ENCODE results near the gene GPC6. TPM values are rescaled to one million over a fixed set of nuclear protein-coding genes. Genes with fewer than 3 reads are reported as not detected.

GPC6 gene
- total RNA-seq, 1 donor from 2014 or later = not detected

DNA sequence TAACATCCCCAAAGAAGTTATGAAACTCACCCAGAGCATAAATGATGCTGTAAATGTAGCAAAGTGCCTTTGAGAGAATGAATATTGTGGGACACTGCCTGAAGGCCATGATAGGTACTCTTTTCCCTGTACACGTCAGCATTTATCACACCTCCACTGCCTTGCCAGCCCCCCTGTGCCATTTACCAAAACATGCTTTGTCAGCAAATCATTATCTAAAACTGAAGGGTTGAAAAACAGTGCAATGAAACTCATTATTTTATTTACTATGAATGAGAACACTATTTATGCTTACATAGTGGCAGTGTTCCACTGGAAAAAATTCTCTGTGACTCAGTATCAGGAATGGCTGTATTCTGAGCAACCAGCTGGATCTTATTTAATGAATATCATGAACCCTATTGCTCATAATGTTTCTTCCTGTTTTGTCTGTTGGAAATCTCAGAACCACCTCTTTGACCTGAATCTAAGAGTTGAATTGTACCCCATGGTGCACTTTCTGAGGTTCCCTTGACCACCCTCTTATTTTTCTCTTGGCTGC is 688.7 kb downstream of the GPC6 start:
- no peaks in the 10 kb centered on the region for H3K9me3 Mint-ChIP-seq
- H3K4me1 Mint-ChIP-seq (ENCODE audit: low read depth) = no peaks in the 10 kb centered on the region
- no peaks in the 10 kb centered on the region for H3K36me3 Mint-ChIP-seq (ENCODE audit: low read depth)
- H3K27me3 Mint-ChIP-seq (ENCODE audit: insufficient read depth) = no peaks in the 10 kb centered on the region
- H3K27ac Mint-ChIP-seq = no peak overlapping the region
- DNase-seq (ENCODE audit: low spot score) = no peak
- H3K4me3 Mint-ChIP-seq = no peak overlapping the region
- intact Hi-C loops (cut with micrococcal nuclease) = no loop called here

DNA sequence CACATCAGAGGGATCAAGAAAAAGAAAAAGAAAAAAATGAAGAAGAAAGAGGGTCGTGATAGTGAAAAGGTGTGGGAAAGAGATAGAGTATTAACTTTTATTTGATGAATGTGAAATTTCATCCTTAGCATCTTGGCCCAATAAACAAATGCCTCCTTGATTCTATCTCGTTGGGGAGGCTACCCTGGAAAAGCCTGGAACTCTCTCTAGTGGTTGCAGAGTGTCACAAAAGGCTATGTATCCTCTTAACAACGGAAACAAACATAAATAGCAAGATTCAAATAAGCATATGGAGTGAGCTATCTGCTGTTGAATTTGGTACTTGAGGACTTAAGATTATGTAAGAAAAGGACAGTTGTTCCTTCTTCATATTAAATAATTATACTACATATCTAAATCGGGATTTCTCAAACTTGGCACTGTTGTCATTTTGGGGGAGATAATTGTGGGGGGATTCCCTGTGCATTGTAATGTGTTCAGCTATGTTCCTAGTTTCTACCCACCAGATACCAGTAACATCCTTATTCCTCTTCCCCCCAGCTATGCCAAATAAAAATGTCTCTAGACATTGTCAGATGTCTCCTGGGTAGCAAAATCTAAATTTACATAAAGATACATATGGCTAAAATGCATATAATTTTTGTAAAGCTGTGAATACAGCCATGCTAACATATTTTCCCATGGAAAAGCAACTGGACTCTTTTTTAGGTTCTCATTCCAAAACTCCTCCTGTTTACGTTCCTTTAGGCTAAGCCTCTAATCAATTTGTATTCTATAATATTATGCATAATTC is 695.7 kb downstream of the GPC6 start:
- no peak overlapping the region for H3K4me3 Mint-ChIP-seq
- H3K4me1 Mint-ChIP-seq (ENCODE audit: low read depth) = no peaks in the 10 kb centered on the region
- intact Hi-C loops (cut with micrococcal nuclease) = no loop called here
- H3K27ac Mint-ChIP-seq = no peak overlapping the region
- no peaks in the 10 kb centered on the region for H3K36me3 Mint-ChIP-seq (ENCODE audit: low read depth)
- no peak for DNase-seq (ENCODE audit: low spot score)
- no peaks in the 10 kb centered on the region for H3K9me3 Mint-ChIP-seq
- H3K27me3 Mint-ChIP-seq (ENCODE audit: insufficient read depth) = no peaks in the 10 kb centered on the region

DNA sequence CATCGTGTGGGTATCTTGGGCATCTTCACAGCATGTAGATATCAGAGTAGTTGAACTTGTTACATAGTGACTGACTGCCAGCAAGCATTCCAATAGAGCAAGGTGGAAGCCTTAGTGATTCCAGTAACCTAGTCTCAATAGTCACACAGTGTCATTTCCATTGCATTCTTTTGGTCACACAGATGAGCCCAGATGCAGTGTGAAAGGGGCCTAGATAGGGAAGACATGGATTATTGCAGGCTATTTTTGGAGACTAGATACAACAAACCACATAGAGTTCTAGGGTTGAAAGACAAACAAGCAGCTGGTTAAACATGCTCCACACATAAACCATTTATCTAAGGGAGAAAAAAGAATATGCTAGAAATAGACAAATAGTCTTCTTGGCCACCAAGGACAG is 699.4 kb downstream of the GPC6 start:
- intact Hi-C loops (cut with micrococcal nuclease) = no loop called here

DNA sequence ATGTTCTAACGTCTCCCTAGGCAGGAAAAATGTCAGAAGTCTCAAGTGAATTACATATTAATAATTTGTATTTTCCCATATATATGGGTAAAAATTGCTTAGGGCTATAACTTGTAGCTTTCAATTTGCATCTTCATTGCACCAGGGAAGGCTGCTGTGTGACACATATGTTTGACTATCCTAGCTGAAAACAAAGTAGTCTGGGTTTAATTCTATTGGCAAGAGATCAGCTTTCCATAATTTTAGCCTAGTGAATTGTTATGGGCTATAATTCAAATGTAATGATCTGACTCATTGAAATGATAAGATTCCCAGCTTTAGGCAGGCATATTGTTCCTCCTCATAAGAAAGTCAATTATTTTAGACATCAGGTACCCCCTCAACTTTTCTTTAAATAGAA is 699.8 kb downstream of the GPC6 start:
- intact Hi-C loops (cut with micrococcal nuclease) = no loop called here
- H3K4me1 Mint-ChIP-seq (ENCODE audit: low read depth) = no peaks in the 10 kb centered on the region
- no peak for DNase-seq (ENCODE audit: low spot score)

More for the DNA sequence above, 699.4 kb downstream of the GPC6 start:
- no peak for DNase-seq (ENCODE audit: low spot score)
- Mint-ChIP-seq H3K9me3 (no peaks in the 10 kb centered on the region), H3K4me1 (ENCODE audit: low read depth) (no peaks in the 10 kb centered on the region), H3K27me3 (ENCODE audit: insufficient read depth) (no peaks in the 10 kb centered on the region), H3K4me3 (no peak overlapping the region), H3K36me3 (ENCODE audit: low read depth) (no peaks in the 10 kb centered on the region), H3K27ac (no peak overlapping the region)

DNA sequence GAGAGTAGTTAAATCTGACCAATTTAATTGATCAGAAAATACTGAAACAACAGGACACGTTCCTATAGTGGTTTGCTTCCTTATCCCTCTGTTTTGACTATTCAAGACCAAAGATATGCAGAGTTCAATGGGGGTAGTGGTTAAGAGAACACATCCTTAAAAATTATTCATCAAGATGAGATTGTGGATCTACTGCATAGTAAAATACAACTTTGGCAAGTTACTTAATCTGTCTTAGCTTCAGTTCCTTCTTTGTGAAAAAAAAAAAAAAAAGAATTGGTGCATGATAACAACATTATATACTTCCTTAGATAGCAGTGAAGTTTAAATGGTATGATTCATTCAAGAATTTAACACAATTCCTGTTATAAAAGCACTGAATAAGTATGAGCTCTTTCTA is 700.8 kb downstream of the GPC6 start:
- no peak for DNase-seq (ENCODE audit: low spot score)
- intact Hi-C loops (cut with micrococcal nuclease) = no loop called here
- Mint-ChIP-seq H3K27me3 (ENCODE audit: insufficient read depth) (no peaks in the 10 kb centered on the region), H3K27ac (no peak overlapping the region), H3K4me1 (ENCODE audit: low read depth) (no peaks in the 10 kb centered on the region), H3K36me3 (ENCODE audit: low read depth) (no peaks in the 10 kb centered on the region), H3K4me3 (no peak overlapping the region), H3K9me3 (no peaks in the 10 kb centered on the region)

More for the DNA sequence above, 699.8 kb downstream of the GPC6 start:
- Mint-ChIP-seq H3K4me3 (no peak overlapping the region), H3K27me3 (ENCODE audit: insufficient read depth) (no peaks in the 10 kb centered on the region), H3K27ac (no peak overlapping the region), H3K36me3 (ENCODE audit: low read depth) (no peaks in the 10 kb centered on the region), H3K9me3 (no peaks in the 10 kb centered on the region)

DNA sequence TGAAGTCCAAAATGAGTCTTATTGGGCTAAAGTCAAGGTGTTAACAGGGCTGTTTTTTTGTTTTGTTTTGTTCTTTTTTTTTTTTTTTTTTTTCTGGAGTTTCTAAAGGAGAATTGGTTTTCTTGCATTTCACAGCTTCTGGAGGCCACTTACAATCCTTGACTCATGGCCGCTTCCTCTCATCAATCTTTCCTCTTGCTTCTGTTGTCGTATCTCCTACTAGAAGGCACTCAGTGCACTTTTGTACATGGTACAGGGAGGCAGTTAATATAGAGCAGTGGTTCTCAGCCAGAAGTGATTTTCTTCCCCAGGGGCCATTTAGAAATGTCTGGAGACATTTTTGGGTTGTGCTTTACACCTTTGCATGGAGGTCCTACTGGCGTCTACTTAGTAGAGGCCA is 706.3 kb downstream of the GPC6 start:
- intact Hi-C loops (cut with micrococcal nuclease) = no loop called here
- no peaks in the 10 kb centered on the region for H3K9me3 Mint-ChIP-seq
- DNase-seq (ENCODE audit: low spot score) = no peak
- H3K4me3 Mint-ChIP-seq = no peak overlapping the region
- no peak overlapping the region for H3K27ac Mint-ChIP-seq
- no peaks in the 10 kb centered on the region for H3K36me3 Mint-ChIP-seq (ENCODE audit: low read depth)
- H3K4me1 Mint-ChIP-seq (ENCODE audit: low read depth) = no peaks in the 10 kb centered on the region
- no peaks in the 10 kb centered on the region for H3K27me3 Mint-ChIP-seq (ENCODE audit: insufficient read depth)

DNA sequence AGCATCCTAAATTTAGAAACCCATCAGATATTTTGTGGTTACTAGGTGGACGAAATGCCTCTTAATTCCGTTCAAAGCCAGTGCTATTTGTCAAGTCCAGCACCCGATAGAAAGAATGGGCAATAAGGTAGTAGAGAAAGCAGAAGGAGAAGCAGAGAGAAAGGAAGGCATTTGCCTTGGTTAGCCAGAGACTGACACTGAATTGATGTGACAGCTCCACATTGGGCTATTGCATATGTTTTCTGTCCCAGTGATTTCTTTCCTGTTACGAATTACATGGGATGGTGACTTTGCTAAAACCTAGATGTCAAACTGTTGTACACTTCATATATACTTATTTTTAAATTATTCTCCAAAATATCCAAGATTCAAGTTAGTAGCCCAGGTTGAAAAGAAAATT is 710.3 kb downstream of the GPC6 start:
- no peaks in the 10 kb centered on the region for H3K4me1 Mint-ChIP-seq (ENCODE audit: low read depth)
- H3K36me3 Mint-ChIP-seq (ENCODE audit: low read depth) = no peaks in the 10 kb centered on the region
- no peak for DNase-seq (ENCODE audit: low spot score)
- intact Hi-C loops (cut with micrococcal nuclease) = no loop called here
- H3K9me3 Mint-ChIP-seq = no peaks in the 10 kb centered on the region
- no peak overlapping the region for H3K4me3 Mint-ChIP-seq
- no peaks in the 10 kb centered on the region for H3K27me3 Mint-ChIP-seq (ENCODE audit: insufficient read depth)
- H3K27ac Mint-ChIP-seq = no peak overlapping the region

DNA sequence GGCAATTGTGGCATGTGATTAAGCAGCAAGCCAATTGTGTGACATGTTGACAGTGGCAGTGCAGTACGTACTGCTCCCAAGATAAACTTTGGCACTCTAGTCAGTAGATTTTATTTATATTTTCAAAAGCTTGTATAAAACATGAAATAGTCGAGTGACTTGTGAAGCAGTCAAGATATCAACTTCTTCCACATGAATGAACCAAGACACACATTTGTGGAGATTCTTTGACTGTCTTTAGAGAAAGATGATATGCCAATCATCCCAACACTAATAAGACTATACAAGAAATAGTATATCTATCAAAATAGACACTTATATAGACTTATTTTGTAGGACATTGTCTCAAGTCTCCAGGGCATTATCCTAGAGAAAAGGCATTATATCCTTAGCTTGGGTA is 714.8 kb downstream of the GPC6 start:
- Mint-ChIP-seq H3K27me3 (ENCODE audit: insufficient read depth) (peaks cover 1% of the 10 kb centered on the region), H3K4me3 (no peak overlapping the region), H3K9me3 (no peaks in the 10 kb centered on the region), H3K4me1 (ENCODE audit: low read depth) (no peaks in the 10 kb centered on the region), H3K27ac (no peak overlapping the region), H3K36me3 (ENCODE audit: low read depth) (no peaks in the 10 kb centered on the region)
- intact Hi-C loops (cut with micrococcal nuclease) = no loop called here
- no peak for DNase-seq (ENCODE audit: low spot score)

DNA sequence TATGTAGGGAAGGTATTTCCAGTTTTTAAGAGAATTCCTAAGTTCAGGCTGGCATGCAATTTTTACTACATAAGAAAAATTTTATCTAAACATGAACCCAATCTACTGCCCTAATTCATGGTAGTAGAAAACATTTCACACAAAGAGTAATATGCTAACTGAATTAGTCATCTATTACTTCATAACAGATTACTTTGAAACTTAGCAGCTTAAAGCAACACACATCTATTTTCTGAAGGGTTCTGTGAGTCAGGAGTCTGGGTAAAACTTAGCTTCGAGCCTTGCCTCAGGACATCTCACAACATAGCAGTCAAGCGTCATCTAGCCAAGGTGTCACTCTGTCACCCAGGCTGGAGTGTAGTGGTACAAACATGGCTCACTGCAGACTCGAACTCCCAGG is 715.4 kb downstream of the GPC6 start:
- intact Hi-C loops (cut with micrococcal nuclease) = no loop called here
- Mint-ChIP-seq H3K4me3 (no peak overlapping the region), H3K27me3 (ENCODE audit: insufficient read depth) (peaks cover 1% of the 10 kb centered on the region), H3K4me1 (ENCODE audit: low read depth) (no peaks in the 10 kb centered on the region), H3K9me3 (no peaks in the 10 kb centered on the region), H3K27ac (no peak overlapping the region), H3K36me3 (ENCODE audit: low read depth) (no peaks in the 10 kb centered on the region)
- no peak for DNase-seq (ENCODE audit: low spot score)

DNA sequence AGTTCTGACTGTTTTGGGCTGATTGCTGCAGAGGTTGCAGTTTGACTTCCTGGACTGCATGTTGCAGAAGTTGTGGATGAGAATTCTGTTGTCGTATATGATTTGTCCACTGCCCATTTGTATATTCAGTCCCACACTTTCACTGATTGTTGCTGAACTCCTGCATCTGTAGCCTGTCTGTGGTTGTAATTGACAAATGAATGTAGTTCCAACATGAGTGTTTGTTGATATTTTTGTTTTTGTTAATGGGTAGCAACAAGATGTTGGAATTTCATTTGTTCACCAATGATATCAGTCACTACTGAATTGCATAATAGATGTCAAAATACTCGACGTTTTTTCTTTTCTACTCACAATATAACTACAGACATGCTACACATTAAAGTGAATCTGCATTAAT is 719.0 kb downstream of the GPC6 start:
- Mint-ChIP-seq H3K4me1 (ENCODE audit: low read depth) (no peaks in the 10 kb centered on the region), H3K27ac (no peak overlapping the region), H3K36me3 (ENCODE audit: low read depth) (no peaks in the 10 kb centered on the region), H3K27me3 (ENCODE audit: insufficient read depth) (peaks cover 1% of the 10 kb centered on the region), H3K9me3 (no peaks in the 10 kb centered on the region), H3K4me3 (no peak overlapping the region)
- DNase-seq (ENCODE audit: low spot score) = no peak
- intact Hi-C loops (cut with micrococcal nuclease) = no loop called here

DNA sequence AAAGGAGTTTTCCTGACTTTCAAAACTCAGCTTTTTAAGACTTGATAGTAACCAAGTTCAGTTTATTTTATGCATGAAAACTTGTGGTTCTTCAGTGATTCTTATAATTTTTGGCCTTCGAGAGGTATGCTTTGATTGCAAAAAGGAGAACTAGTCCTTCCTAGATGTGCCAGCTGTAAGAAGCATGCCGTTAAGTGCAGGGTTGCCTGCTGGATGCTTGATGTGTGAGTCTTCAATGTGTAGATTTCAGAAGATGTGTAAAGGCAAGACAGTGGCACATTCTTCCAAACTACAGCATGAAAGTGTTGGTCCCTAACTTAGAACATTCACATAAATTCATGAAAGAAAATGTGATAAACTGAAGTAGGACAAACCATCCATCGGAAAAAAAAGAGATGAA is 720.4 kb downstream of the GPC6 start:
- intact Hi-C loops (cut with micrococcal nuclease) = no loop called here
- Mint-ChIP-seq H3K4me1 (ENCODE audit: low read depth) (no peaks in the 10 kb centered on the region), H3K27ac (no peak overlapping the region), H3K9me3 (no peaks in the 10 kb centered on the region), H3K36me3 (ENCODE audit: low read depth) (no peaks in the 10 kb centered on the region), H3K4me3 (no peak overlapping the region), H3K27me3 (ENCODE audit: insufficient read depth) (peaks cover 1% of the 10 kb centered on the region)
- DNase-seq (ENCODE audit: low spot score) = no peak

DNA sequence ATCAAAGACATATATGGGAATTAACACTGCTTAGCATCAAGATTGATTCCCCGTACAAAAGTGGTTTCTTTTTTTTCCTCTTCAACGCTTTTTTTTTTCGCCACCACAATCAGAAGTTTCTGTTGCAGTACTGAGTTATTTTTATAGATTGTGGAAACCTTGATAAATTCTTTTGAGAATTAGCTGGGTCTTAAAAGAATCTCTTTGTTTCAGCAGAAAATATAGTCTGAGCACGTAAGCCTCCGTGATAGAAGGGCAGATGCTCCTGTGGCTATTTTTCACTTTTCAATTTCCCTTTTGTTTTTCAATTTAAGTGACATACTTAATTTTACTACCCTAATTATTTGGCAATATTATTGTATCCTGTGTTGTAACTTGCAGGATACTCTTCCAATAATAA is 721.0 kb downstream of the GPC6 start:
- no peaks in the 10 kb centered on the region for H3K4me1 Mint-ChIP-seq (ENCODE audit: low read depth)
- peaks cover 1% of the 10 kb centered on the region for H3K27me3 Mint-ChIP-seq (ENCODE audit: insufficient read depth)
- DNase-seq (ENCODE audit: low spot score) = no peak
- H3K9me3 Mint-ChIP-seq = no peaks in the 10 kb centered on the region
- no peak overlapping the region for H3K4me3 Mint-ChIP-seq
- no peak overlapping the region for H3K27ac Mint-ChIP-seq
- no peaks in the 10 kb centered on the region for H3K36me3 Mint-ChIP-seq (ENCODE audit: low read depth)
- intact Hi-C loops (cut with micrococcal nuclease) = no loop called here

DNA sequence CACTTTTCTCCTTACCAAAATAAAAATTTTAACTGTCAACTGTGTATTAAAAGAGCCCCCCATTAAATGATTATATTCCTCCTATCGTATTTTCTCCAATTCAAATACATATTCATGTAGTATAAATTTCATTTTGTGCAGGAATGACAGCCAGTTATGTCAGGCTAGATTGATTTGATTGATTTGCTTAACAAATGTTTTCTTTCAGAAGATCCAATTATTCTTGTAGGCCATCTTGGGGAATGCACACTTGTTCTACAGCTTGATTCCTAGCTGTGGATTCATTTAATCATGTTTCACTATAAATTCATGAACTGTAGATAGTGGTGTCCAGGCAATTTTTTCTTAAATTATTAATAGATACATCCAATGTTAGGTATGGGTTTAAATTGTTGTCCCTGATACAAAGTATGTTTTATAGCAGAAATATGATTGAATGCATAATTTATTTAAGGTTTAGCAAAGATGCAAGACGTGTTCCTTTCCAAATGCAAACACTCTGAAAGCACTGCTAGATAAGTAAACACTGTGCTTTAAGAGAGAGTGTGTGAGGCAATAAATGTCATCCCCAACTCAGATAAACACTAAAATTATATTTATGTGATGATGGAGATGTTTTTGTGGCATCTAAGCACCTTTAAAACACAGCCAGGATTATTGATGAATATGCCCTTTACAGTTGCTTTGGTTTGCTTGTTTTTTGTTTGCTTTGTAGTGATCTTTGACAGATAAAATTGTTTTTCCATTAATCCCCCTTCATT is 721.7 kb downstream of the GPC6 start:
- intact Hi-C loops (cut with micrococcal nuclease) = no loop called here
- Mint-ChIP-seq H3K36me3 (ENCODE audit: low read depth) (no peaks in the 10 kb centered on the region), H3K27ac (no peak overlapping the region), H3K9me3 (no peaks in the 10 kb centered on the region), H3K4me3 (no peak overlapping the region), H3K27me3 (ENCODE audit: insufficient read depth) (peaks cover 1% of the 10 kb centered on the region), H3K4me1 (ENCODE audit: low read depth) (no peaks in the 10 kb centered on the region)
- no peak for DNase-seq (ENCODE audit: low spot score)
